ENCODE measurements around the gene OR5K2. TPM values are rescaled to one million over a fixed set of nuclear protein-coding genes. Genes with fewer than 3 reads are reported as not detected.

OR5K2 gene
- polyA plus RNA-seq, 3 donors from 2014 or later = not detected

Other genes with a start within 250 kb of the OR5K2 start
- gene OR5H6, start 233.4 kb upstream of the OR5K2 start, polyA plus RNA-seq = not detected
- gene OR5H2, start 215.2 kb upstream of the OR5K2 start, polyA plus RNA-seq = not detected
- gene OR5K4, start 143.8 kb upstream of the OR5K2 start, polyA plus RNA-seq = not detected
- gene OR5K3, start 107.0 kb upstream of the OR5K2 start, polyA plus RNA-seq = not detected
- gene OR5K1, start 34.5 kb upstream of the OR5K2 start, polyA plus RNA-seq = not detected
- 100 to 1,000 TPM in 2 of 3 donors, 10 to 100 TPM in 1; 85.9 to 141 (median 115) TPM for gene CLDND1, start 25.2 kb downstream of the OR5K2 start, polyA plus RNA-seq
- gene GPR15, start 34.3 kb downstream of the OR5K2 start, polyA plus RNA-seq = 1 to 10 TPM in 1 of 3 donors, under 1 TPM in 1, not detected in 1; 0.45 to 1.2 TPM
- 1 to 10 TPM in 2 of 3 donors, not detected in 1; 2.4 to 4.4 TPM for gene CPOX, start 95.9 kb downstream of the OR5K2 start, polyA plus RNA-seq